A673 (cell line): Measurements from ENCODE around the gene HPCAL1.

ENCODE experiments used
- CTCF ChIP-seq: fragments of 300-800, 200-600 bp; sonication (generic); conservative IDR thresholded peaks from 2 replicates; pipeline ENCODE4 v1.5.1; 2017; ENCODE audit warnings: low read depth, mild to moderate bottlenecking, antibody characterized with exemption, low read length, moderate library complexity, mixed read lengths
- EZH2 ChIP-seq: fragments of 200-600 bp; sonication (generic); IDR thresholded peaks from 2 replicates; pipeline ENCODE4 v1.6.1; 2017; ENCODE audit warnings: borderline replicate concordance, low read depth, mild to moderate bottlenecking, mixed read lengths, antibody characterized with exemption, low read length; ENCODE audit not compliant: poor library complexity, severe bottlenecking

- no peak for TF ChIP-seq CTCF
- no peak for TF ChIP-seq EZH2
Measured at GRCh38 chr2:10348891-10349290, 46.2 kb downstream of the HPCAL1 start.
